GM10847 (cell line): ENCODE results near the gene UGT1A5.

ENCODE experiments used
- POLR2A ChIP-seq: IDR thresholded peaks from 2 replicates; pipeline ENCODE4 v1.6.1; 2011; ENCODE audit not compliant: insufficient read length; ENCODE audit errors: extremely low read depth

UGT1A5 gene

DNA sequence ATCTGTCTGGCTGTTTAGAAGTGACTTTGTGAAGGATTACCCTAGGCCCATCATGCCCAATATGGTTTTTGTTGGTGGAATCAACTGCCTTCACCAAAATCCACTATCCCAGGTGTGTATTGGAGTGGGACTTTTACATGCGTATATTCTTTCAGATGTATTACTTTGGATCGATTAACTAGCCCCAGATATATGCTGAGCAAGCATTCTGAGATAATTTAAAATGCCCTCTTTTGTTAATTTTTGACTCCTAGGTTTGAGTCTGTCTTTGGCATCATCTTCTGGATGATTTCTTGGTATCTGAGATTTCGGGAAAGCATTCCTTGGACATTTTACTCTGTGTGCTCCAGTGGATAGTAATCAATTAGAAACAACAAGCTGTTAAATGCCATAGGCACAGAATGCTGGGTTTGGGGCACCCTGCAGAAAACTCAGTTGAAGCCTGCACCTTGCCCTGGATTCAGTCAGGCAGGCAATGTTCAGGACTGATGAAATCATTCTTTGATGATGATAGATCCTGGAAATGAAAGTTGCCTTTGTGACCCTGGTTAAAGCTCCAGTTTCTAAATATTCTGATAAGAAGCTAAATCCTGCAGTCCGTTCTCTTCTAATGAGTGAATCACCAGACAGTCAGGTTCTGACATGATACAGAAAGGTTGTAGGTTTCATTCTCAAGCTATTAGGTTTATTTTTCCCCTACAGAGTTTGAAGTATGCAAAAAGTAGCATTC lies 48.5 kb downstream of the UGT1A5 start:
- no peak for TF ChIP-seq POLR2A

GRCh38 chr2:233764264-233764663 lies 51.6 kb downstream of the UGT1A5 start:
- no peak for TF ChIP-seq POLR2A

DNA sequence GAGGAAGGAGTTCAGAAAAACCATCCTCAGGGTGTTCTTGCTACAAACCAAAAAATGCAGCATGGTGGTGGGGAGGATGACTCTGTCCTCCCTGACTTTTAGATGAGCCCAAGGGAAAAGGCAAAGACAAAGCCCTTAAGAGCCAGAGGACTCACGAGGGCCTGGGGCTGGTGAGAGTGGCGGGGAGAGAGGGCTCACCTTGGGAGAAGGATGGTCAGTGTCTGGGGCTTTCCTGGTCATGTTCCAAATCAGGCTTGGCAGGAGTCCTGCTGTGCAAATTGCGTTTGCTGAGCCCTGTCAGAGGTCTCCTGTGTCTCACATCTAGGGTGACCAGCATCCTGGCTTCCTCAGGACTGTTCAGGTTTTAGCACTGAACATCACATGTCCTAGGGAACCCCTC lies 52.1 kb downstream of the UGT1A5 start:
- TF ChIP-seq POLR2A, result no peak

DNA sequence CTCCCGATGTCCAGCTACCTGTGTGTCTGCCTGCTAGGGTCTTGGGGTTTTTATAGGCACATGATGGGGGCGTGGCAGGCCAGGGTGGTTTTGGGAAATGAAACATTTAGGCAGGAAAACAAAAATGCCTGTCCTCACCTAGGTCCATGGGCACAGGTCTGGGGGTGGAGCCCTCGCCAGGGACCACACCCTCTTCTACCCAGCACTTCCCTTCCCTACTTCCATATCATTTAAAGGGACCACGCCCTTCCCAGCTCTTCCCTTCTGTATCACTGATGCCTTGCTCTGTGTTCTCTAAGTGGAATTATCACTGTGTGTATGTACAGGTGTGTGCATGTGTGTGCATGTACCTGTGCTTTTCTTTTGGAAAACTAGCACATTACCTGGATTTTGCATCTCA lies 53.7 kb downstream of the UGT1A5 start:
- TF ChIP-seq POLR2A, result no peak

DNA sequence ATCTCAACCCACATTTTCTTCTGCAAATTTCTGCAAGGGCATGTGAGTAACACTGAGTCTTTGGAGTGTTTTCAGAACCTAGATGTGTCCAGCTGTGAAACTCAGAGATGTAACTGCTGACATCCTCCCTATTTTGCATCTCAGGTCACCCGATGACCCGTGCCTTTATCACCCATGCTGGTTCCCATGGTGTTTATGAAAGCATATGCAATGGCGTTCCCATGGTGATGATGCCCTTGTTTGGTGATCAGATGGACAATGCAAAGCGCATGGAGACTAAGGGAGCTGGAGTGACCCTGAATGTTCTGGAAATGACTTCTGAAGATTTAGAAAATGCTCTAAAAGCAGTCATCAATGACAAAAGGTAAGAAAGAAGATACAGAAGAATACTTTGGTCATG lies 55.4 kb downstream of the UGT1A5 start:
- TF ChIP-seq POLR2A, result no peak

- TF ChIP-seq POLR2A, result no peak
Measured at GRCh38 chr2:233769260-233769659, 56.6 kb downstream of the UGT1A5 start.

DNA sequence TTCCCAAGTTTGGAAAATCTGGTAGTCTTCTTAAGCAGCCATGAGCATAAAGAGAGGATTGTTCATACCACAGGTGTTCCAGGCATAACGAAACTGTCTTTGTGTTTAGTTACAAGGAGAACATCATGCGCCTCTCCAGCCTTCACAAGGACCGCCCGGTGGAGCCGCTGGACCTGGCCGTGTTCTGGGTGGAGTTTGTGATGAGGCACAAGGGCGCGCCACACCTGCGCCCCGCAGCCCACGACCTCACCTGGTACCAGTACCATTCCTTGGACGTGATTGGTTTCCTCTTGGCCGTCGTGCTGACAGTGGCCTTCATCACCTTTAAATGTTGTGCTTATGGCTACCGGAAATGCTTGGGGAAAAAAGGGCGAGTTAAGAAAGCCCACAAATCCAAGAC lies 59.4 kb downstream of the UGT1A5 start:
- TF ChIP-seq POLR2A, result no peak

DNA sequence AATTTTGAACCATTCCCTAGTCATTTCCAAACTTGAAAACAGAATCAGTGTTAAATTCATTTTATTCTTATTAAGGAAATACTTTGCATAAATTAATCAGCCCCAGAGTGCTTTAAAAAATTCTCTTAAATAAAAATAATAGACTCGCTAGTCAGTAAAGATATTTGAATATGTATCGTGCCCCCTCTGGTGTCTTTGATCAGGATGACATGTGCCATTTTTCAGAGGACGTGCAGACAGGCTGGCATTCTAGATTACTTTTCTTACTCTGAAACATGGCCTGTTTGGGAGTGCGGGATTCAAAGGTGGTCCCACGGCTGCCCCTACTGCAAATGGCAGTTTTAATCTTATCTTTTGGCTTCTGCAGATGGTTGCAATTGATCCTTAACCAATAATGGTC lies 59.9 kb downstream of the UGT1A5 start:
- TF ChIP-seq POLR2A, result no peak

GRCh38 chr2:233773854-233774253 lies 61.1 kb downstream of the UGT1A5 start:
- TF ChIP-seq POLR2A, result no peak

GRCh38 chr2:233775414-233775813 lies 62.7 kb downstream of the UGT1A5 start:
- TF ChIP-seq POLR2A, result no peak

DNA sequence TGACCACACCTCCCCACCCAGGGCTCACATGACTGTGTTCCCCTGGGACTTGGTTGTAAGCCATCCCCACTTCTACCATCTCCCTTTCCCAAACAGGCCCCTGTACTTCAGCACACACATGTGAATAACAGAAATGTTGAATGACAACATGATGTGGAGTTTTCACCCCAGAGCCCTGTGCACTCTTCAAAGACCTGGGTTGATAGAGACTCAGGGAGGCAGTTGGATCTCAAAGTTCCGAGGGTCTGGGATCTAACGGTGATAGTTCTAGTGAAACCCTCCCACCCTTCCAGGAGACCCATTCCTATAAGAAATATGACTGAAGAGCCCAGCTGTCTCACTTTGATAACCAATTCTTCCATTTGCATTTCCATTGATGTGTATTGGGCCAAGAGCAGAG lies 65.3 kb downstream of the UGT1A5 start, which contains the start of gene MROH2A:
MROH2A (plus strand) TSS at position 301 of the 400 bp plus-strand sequence. CDS start 1,029 bp downstream, outside the sequence.
- TF ChIP-seq POLR2A, result no peak

- no peak for TF ChIP-seq POLR2A
Measured at GRCh38 chr2:233779722-233780121, 67.0 kb downstream of the UGT1A5 start.

DNA sequence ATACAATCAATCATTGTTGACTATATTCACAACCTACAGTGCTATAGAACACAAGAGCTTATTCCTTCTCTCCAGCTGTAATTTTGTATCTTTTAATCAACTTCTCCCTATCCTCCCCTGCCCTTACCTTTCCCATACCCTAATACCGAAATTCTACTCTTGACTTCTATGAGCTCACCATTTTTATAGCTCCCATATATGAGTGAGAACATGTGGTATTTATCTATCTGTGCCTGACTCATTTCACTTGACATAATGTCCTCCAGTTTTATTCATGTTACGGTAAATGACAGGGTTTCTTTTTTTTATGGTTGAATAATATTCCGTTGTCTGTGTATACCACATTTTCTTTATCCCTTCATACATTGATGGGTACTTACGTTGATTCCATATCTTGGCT lies 68.1 kb downstream of the UGT1A5 start:
- TF ChIP-seq POLR2A, result no peak

- no peak for TF ChIP-seq POLR2A
Measured at GRCh38 chr2:233789554-233789953, 76.8 kb downstream of the UGT1A5 start.

DNA sequence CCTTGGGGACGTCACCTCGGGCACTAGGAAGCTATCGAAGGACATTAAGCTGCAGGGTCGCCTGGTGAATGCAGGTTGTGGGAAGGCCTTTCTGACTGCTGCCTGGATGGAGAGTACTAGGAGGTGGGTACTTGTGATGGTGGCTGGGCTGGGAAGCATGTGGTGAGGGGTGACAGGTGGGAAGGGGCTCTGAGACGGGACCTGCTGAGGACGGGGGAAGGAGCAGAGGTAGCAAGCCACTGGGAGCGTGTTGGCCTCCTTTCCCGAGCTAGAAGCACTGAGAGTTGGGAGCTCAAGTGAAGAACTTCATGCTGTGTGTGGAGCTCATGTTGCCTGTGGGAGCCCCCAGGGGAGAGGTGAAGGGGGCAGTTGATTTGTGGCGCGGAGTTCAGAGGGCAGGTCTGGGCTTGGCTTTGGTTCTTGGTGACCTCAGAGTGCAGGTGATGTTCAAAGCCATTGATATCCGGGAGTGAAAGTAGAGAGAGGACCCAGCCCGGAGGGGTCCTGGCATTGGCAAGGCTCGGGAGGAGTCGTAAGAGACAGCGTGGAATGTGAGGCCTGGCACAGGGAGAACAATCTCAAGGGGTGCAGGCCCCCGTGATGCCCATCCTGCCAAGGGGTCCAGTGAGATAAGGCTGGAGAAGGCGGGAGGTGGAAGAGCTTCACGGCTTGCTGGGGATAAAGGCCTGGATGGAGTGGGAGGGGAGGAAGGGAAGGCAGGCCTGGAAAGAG lies 78.6 kb downstream of the UGT1A5 start:
- TF ChIP-seq POLR2A, result no peak

DNA sequence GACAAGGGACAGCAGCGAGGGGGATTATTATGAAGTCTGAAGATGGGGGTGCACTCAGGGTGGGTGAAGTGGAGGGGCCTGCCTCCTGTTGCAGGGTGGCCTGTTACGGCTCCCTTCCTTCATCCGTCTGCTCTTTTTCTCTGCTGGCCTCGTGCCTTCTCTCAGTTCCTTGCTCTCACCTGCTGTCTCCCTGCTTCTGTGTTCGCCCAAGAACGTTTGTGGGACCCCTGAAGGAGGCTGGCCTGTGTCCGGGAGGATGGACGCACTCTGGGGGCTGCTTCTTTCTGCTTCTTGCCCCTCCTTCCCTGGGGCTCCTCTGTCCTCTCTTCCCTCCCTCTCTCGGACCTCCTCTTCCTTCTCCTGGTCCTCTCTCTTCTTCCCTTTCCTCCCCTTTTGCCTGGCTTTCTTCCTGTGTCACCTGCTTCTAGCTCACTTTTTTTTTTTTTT lies 79.2 kb downstream of the UGT1A5 start:
- no peak for TF ChIP-seq POLR2A
